ENCODE results near the gene GTF2F1. TPM values are rescaled to one million over a fixed set of nuclear protein-coding genes. Genes with fewer than 3 reads are reported as not detected.
"Not testable (repeated sequence)": the region's sequence is repeated elsewhere in the genome, so short reads cannot be mapped to it uniquely, and the experiment has no call there.

The GTF2F1 gene
- total RNA-seq, 4 donors from 2014 or later = 29.5 to 50.9 (median 45.1) TPM

DNA sequence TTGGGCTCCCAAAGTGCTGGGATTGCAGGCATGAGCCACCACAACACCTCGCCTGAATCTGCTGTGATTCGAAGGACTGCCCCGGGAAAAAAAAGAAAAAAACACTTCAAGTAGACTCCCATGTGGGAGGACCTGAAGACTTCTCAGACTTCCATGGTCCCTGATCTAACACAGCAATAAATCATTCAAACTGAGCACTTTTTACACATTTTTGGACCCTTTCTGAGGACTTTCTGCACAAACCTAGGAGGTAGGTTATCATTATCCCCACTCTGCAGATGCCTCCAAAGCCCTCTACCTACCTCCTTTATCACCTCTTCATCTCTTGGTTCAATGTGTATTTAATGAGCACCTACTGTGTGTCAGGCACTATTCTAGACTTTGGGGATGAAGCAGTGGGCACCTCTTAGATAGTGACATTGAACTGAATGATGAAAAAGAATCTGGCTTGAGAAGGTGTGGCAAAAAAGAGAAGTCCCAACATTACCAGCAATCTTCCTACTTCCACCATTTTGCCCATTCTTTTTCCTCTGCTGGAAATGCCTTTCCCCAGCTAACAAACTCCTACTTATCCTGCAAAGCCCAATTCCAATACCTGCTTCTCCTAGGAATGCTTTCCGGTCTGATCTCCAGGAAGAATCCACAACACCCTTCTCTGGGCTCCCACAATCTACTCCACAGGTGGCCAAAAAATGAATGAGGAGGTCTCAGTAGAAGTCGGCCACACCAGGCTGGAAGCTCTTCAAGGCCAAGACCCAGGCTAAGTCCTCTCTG lies 33.2 kb downstream of the GTF2F1 start:
- Histone ChIP-seq H3K36me3 (peaks cover 0 to 10% (median 3%) of the 10 kb centered on the region in 3 donors), H3K4me3 (no peak overlapping the region), H3K9me3 (no peaks in the 10 kb centered on the region), H3K27ac (no peak overlapping the region), H3K27me3 (no peaks in the 10 kb centered on the region), H3K4me1 (peaks cover 0 to 14% (median 0%) of the 10 kb centered on the region in 4 donors)
- WGBS, 2 donors = 85 to 86% methylated on average over 5 of the region's 5 CpGs
- DNase-seq (ENCODE audit: low spot score in 2 of 2) = no peak
- TF ChIP-seq EP300 (IDR thresholded peaks at IDR 0.05) (no peak), POLR2A (IDR thresholded peaks at IDR 0.05) (no peak)
- TF ChIP-seq, protein P1, sequence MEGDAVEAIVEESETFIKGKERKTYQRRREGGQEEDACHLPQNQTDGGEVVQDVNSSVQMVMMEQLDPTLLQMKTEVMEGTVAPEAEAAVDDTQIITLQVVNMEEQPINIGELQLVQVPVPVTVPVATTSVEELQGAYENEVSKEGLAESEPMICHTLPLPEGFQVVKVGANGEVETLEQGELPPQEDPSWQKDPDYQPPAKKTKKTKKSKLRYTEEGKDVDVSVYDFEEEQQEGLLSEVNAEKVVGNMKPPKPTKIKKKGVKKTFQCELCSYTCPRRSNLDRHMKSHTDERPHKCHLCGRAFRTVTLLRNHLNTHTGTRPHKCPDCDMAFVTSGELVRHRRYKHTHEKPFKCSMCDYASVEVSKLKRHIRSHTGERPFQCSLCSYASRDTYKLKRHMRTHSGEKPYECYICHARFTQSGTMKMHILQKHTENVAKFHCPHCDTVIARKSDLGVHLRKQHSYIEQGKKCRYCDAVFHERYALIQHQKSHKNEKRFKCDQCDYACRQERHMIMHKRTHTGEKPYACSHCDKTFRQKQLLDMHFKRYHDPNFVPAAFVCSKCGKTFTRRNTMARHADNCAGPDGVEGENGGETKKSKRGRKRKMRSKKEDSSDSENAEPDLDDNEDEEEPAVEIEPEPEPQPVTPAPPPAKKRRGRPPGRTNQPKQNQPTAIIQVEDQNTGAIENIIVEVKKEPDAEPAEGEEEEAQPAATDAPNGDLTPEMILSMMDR (IDR thresholded peaks at IDR 0.05) = no peak

DNA sequence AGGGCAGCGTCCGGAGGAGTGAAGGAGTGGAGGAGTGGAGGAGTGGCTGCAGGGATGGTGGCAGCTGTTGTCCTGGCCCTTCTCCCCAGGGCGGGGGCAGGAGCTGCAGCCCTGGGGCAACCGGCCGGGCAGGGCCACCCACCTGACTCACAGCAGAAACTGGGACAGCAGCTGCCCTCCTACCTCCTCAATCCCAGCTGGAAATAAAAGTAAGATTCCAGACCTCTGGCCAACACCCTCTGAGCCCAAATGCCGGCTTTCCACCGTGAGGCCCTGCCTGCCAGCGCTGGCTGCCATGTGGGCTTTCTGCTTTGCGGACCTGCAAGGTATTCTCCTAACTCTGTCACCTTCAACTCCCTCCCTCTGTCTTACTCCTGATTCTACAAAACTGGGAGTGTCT lies 35.0 kb downstream of the GTF2F1 start:
- TF ChIP-seq, protein P1 (IDR thresholded peaks at IDR 0.05) = no peak
- TF ChIP-seq POLR2A (IDR thresholded peaks at IDR 0.05) = no peak
- no peak for TF ChIP-seq EP300 (IDR thresholded peaks at IDR 0.05)
- Histone ChIP-seq H3K4me1 (peaks cover 0 to 11% (median 0%) of the 10 kb centered on the region in 4 donors), H3K4me3 (no peak overlapping the region), H3K9me3 (no peaks in the 10 kb centered on the region), H3K27me3 (no peaks in the 10 kb centered on the region), H3K36me3 (no peaks in the 10 kb centered on the region), H3K27ac (no peak overlapping the region)
- no peak for DNase-seq (ENCODE audit: low spot score in 2 of 2)
- WGBS, 2 donors = 43 to 49% methylated on average over 9 of the region's 9 CpGs

DNA sequence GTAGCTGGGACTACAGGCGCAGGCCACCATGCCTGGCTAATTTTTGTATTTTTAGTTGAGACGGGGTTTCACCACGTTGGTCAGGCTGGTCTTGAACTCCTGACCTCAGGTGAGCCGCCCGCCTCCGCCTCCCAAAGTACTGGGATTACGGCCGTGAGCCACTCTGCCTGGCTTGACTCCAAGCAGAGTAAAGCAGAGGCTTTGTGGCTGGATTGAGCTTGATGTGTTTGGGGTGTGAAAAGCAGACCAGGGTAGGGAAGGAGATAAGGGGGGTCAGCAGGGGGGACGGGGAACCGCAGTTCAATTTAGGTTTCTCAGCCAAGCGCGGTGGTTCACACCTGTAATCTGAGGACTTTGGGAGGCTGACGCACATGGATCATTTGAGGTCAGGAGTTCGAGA lies 35.8 kb downstream of the GTF2F1 start:
- no peak for TF ChIP-seq POLR2A (IDR thresholded peaks at IDR 0.05)
- TF ChIP-seq, protein P1 (IDR thresholded peaks at IDR 0.05) = no peak
- no peak for TF ChIP-seq EP300 (IDR thresholded peaks at IDR 0.05)
- Histone ChIP-seq H3K27me3 (no peaks in the 10 kb centered on the region), H3K36me3 (no peaks in the 10 kb centered on the region), H3K4me3 (no peak overlapping the region), H3K9me3 (peaks cover 0 to 1% (median 0%) of the 10 kb centered on the region in 4 donors), H3K4me1 (peaks cover 0 to 3% (median 0%) of the 10 kb centered on the region in 4 donors), H3K27ac (no peak overlapping the region)
- 85 to 90% methylated on average over 14 of the region's 14 CpGs for WGBS, 2 donors
- no peak for DNase-seq (ENCODE audit: low spot score in 2 of 2)

DNA sequence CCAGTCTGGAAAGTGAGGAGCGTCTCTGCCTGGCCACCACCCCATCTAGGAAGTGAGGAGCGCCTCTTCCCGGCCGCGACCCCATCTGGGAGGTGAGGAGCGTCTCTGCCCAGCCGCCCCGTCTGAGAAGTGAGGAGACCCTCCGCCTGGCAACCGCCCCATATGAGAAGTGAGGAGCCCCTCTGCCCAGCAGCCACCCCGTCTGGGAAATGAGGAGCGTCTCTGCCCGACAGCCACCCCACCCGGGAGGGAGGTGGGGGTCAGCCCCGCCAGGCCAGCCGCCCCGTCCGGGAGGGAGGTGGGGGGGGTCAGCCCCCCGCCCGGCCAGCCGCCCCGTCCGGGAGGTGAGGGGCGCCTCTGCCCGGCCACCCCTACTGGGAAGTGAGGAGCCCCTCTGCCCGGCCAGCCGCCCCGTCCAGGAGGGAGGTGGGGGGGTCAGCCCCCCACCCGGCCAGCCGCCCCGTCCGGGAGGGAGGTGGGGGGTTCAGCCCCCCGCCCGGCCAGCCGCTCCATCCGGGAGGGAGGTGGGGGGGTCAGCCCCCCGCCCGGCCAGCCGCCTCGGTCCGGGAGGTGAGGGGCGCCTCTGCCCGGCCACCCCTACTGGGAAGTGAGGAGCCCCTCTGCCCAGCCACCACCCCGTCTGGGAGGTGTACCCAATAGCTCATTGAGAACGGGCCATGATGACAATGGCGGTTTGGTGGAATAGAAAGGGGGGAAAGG lies 37.5 kb downstream of the GTF2F1 start:
- 93% methylated on average over 18 to 19 of the region's 46 CpGs for WGBS, 2 donors
- not testable (repeated sequence) for H3K36me3 ChIP-seq; H3K27me3 ChIP-seq; H3K4me1 ChIP-seq; DNase-seq (ENCODE audit: low spot score in 2 of 2); H3K27ac ChIP-seq; H3K4me3 ChIP-seq; H3K9me3 ChIP-seq

DNA sequence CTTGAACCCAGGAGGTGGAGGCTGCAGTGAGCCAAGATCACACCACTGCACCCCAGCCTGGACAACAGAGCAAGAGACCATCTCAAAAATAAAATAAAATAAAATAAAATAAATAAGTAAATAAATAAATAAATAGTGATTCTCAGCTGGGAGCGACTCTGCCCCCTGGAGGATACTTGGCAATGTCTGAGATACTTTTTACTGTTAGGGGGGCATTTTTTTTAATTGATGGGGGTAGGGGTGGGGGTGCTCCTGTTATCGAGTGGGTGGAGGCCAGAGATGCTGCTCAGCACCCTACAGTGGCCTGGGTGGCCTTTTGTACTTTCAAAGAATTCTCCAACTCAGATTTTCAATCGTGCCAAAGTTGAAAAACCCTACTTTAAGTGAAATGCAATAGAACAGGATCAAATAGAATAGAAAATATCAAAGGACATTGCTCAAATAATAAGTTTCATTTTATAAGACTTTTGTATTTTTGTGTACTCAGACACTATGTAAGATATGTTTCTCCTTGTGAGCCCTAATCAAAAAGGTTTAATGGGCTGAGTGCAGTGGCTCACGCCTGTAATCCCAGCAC lies 38.8 kb downstream of the GTF2F1 start:
- Histone ChIP-seq H3K27ac (no peak overlapping the region), H3K9me3 (peaks cover 0 to 4% (median 0%) of the 10 kb centered on the region in 4 donors), H3K4me3 (no peak overlapping the region), H3K27me3 (no peaks in the 10 kb centered on the region), H3K36me3 (no peaks in the 10 kb centered on the region), H3K4me1 (no peaks in the 10 kb centered on the region)
- no peak for DNase-seq (ENCODE audit: low spot score in 2 of 2)
- TF ChIP-seq, protein P1 (IDR thresholded peaks at IDR 0.05) = peak in 3 of 5 experiments; percentile 30 to 40 (median 34)
- no peak for TF ChIP-seq EP300 (IDR thresholded peaks at IDR 0.05)
- WGBS, 2 donors = 52 to 53% methylated on average over 4 of the region's 4 CpGs
